ENCODE data around the gene TM9SF4. TPM values are rescaled to one million over a fixed set of nuclear protein-coding genes. Genes with fewer than 3 reads are reported as not detected.

TM9SF4 gene, protein sequence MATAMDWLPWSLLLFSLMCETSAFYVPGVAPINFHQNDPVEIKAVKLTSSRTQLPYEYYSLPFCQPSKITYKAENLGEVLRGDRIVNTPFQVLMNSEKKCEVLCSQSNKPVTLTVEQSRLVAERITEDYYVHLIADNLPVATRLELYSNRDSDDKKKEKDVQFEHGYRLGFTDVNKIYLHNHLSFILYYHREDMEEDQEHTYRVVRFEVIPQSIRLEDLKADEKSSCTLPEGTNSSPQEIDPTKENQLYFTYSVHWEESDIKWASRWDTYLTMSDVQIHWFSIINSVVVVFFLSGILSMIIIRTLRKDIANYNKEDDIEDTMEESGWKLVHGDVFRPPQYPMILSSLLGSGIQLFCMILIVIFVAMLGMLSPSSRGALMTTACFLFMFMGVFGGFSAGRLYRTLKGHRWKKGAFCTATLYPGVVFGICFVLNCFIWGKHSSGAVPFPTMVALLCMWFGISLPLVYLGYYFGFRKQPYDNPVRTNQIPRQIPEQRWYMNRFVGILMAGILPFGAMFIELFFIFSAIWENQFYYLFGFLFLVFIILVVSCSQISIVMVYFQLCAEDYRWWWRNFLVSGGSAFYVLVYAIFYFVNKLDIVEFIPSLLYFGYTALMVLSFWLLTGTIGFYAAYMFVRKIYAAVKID
- 39.9 and 45.9 TPM in 2 replicates for total RNA-seq (2014; rRNA removed; shearing (Covaris generic))

DNA sequence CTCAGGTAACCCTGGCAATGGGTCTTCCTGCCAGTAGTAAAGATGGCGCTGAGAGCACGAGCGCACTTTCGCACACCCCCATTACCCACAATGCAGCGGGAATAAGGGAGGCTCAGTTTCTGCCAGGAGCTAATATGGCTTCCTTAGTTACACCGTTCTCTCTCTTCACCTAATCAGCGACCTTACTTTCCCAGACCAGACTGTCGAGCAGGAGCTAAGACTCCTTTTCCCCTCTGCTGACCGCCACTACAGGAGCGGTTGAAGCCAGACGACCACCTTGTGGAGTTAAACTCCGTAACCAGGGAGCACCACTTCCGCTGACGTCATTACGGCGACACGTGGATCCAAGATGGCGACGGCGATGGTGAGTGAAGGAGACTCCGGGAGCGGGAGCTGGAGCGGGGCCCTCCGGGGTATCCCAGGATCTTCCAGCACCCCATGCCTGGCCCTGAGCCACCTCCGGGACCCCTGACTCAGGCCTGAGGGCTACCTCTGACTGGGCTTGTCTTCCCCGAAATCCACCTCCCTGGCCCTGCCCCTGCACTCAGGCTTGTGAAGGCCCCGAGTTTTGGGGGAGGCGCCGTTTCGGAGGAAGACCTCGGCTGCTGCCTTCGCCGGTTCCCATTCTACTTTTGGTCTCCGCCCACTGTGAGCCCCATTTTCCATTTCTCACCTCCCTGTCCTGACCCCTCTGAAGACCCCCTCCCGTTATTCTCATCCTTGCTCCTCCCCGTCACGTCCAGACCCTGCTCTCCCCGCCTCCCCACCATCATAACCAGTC is at the start of gene TM9SF4:
Gene TM9SF4, plus strand, starts transcription at position 323 of the 781 bp plus-strand sequence. Its CDS starts 27 bp downstream, at position 350.
- peak; percentile 99 for DNase-seq (ENCODE audit: low spot score)

DNA sequence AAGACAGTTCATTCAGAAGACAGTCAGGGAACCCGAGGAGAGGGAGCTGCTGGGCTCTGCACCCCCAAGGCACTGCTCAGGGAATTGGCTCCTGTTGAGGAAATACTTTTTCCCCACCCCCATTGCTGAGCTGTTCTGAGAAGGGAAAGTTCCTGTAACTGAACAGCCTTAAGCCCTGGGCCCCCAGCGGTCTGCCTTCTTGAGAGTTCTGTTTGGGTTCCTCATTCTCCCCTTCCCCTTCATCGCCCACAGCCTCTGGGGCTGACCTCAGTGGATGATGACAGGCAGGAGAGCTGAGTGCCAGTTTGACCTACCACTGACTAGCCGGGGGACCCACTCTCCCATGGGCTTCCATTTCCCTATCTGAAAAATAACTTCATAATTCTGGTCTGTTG is 46.7 kb upstream of the TM9SF4 start:
- no peak for DNase-seq (ENCODE audit: low spot score)

DNA sequence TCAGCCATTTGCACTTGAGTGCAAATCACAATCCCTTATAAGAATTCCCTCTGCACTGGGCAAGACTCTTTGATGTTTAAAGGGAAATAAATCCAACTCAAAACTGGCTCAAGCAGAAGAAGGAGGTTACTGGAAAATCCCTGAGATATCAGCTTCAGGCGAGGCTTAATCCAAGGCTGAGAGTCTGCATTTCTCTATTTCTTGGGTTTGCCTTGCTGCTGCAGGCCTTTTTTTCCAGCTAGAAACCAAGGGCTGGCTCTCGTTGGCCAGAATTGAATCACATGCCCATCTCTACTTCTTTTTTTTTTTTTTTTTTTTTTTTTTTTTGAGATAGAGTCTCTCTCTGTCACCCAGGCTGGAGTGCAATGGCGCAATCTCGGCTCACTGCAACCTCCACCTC is 45.8 kb upstream of the TM9SF4 start:
- no peak for DNase-seq (ENCODE audit: low spot score)

DNA sequence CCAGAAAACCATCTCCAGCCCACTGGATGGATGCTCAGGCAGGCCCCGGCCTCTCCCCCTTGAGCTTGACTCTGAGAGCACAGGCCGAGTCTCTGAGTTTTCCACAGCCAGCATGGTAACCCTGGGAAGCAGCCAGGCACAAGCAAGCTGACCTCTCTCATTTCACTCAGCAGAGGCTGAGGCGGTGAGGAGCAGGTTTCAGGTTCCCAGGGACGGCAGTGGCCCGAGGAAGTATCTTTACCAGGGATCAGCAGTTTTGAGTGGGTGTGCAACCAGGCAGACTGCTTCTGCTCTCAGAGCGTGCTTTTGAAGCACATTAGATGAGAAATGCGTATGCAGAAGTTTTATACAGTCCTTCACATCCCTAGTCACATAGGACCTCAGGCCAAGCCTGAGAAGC is 44.8 kb upstream of the TM9SF4 start:
- no peak for DNase-seq (ENCODE audit: low spot score)

DNA sequence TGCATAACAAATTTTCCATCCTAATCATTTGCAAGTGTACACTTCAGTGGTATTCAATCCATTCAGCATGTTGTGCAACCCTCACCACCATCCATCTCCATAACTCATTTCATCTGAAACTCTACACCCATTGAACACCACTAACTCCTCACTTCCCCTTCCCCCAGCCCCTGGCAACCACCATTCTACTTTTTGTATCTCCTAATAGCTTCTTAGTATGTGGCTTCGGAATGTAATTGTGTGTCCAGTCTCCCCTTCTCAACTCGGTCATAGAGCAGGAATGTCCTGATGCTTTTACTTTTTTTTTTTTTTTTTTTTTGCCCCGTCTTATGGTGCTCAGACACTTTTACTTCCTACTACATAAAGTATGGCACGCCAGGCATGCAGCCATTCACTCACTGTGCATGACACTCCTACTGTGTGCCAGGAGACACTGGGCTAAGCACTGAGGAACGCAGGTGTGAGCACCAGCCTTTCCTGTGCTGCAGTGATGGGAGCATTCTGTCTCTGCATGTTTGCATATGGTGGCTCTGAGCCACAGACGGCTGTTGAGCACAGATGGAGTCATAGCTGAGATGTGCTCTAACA is 42.2 kb upstream of the TM9SF4 start:
- DNase-seq (ENCODE audit: low spot score), result no peak

DNA sequence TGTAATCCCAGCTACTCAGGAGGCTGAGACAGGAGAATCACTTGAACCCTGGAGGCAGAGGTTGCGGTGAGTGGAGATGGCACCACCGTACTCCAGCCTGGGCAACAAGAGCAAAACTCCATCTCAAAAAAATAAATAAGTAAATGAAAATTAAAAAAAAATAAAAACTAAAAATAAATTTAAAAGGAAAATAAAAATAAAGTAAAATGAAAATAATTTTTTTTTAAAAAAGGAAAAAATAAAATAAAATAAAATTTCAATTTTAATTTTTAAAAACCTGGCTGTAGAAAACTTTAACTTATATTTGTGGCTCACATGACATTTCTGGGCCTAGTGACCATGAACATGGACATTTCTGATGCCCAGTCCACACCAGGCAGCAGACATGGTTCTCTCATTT is 41.3 kb upstream of the TM9SF4 start:
- no peak for DNase-seq (ENCODE audit: low spot score)

DNA sequence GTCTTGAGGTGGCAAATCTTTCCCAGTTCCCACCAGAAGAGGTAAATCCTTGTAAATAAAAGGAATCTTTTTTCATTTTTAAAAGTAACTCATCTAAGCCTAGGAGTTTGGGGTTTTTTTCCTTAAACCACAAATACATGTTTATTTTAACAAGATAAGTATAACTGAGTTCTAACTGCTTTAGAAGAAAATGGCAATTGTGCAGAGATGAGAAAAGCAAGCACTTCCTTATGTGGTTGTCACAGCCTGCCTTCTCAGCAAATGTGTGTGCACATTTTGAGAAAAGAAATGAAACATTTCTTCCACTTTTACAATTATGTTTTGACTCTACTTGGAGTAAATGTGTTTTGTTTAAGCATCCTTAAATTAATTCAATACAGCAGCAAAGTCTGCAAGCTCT is 39.8 kb upstream of the TM9SF4 start:
- DNase-seq (ENCODE audit: low spot score), result no peak

DNA sequence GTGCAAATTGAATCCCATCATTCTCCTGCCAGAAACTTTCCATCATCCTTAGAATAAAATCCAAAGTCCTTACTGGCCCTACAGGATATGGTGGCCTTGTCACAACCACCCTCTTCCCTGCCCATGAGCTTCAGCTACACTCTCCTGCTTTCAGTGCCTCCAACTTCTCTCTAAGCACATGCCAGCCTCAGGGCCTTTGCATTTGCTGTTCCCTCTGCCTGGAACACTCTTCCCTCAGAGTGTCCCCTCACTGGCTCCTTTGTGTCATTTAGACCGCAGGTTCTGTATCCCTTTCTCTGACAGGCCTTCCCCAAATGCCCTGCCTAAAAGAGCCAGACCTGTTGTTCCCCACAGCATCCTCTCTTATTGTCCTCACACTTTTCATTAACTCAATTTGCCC is 39.2 kb upstream of the TM9SF4 start:
- DNase-seq (ENCODE audit: low spot score), result no peak

DNA sequence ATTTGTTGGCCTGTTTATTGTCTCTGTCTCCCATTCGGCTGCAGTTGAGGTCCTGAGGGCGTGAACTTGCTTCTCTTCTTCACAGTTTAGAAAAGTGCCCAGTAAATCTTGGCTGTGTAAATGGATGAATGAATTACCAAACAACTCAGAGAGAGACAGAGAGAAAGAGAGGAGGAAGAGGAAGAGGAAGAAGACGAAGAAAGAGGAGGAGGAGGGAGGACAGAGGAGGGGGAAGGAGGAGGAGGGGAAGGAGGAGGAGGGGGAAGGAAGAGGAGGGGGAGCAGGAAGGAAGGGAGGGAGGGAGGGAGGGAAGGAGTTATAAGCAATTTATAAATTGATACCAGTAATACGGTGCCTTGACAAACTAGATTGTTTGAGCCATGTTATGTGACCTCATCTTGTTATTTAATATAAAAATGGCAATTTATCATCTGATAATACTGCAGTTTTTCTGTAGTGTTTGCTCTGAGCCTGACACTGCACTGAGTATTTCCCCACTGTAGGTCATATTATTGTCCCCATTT is 38.8 kb upstream of the TM9SF4 start:
- DNase-seq (ENCODE audit: low spot score), result no peak

DNA sequence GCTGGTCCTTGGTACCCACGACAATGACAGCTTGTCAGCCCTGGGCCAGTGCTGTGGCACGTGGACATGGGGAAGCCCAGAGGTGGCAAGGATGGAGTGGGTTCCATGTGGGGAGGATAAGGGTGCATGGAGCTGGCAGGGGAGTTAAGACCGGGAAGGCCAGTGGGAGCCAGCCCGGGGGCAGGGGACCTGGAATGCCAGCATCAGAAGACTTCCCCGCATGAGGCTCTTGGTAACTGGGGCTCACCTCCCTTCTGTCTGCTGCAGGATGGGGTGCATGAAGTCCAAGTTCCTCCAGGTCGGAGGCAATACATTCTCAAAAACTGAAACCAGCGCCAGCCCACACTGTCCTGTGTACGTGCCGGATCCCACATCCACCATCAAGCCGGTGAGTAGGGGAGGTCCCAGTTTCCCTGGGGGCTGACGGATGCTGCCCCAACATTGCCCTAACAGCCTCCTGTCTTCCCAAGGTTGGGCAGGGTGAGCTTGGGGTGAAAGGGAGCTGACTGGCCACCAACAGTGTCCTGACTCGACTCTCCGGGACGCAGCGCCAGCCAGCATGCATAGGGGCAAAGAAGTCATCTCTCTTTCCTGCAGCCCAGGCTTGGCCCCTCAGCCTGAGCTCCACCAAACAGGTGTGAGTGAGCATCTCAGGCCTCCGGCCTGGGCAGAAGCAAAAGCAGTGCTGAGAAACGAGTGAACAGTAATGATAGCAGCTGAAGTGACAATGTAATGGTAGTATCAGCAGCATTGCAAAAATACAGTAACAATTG is 37.9 kb upstream of the TM9SF4 start:
- no peak for DNase-seq (ENCODE audit: low spot score)

DNA sequence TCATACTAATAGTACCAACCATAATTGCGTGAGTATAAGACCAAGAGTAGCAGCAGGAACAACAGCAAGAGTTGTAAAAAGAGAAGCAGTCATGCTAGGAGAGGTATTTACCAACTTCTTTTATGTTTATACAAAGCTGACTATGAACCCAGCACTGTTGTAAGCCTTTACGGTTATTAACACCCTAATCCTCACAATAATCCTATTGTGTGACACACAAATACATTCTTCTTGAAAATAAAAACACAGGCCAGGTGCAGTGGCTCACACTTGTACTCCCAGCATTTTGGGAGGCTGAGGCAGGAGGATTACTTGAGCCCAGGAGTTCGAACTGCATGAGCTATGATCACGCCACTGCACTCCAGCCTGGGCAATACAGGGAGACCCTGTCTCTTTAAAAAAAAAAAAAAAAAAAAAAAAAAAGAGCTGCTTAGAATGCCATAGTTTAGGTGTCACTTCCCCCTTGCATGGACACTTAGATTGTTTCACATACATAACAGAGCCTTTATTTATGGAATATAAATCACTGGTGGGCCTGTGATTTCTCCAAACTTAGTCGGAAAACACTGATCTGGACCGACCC is 37.3 kb upstream of the TM9SF4 start:
- no peak for DNase-seq (ENCODE audit: low spot score)

DNA sequence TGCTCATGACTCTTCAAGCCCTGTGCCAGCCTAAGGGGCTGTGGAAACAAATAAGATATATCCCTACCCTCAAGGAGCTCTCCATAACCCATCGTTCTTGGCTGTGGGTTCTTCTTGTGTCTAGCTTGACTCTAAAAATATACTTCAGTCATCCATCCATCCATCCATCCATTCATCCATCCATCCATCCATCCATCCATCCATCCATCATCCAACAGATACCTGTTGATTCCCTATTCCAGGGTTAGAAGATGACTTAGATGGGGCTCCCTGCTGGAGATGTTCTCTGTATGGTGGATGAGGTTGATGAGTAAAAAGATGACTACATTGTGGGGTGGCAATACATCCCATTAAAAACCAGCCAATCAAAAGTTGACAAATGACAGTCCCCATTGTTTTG is 34.0 kb upstream of the TM9SF4 start:
- DNase-seq (ENCODE audit: low spot score), result no peak

DNA sequence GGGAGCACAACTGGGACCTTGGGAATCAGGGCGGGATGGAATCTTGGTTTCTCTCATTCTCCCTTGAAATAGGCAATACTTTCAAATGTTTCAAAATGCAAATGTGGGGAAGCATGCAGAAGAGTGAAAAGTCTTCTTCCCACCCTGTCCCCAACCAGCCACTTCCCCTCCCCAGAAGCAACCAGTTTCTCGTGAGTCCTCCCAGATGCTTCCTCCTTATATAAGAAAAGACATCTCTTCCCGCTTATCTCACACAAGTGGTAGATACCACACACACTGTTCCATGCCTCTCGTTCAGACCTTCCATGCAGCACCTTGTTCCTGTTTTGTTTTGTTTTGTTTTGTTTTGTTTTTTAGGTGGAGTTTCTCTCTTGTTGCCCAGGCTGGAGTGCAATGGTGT is 32.3 kb upstream of the TM9SF4 start:
- DNase-seq (ENCODE audit: low spot score), result no peak

DNA sequence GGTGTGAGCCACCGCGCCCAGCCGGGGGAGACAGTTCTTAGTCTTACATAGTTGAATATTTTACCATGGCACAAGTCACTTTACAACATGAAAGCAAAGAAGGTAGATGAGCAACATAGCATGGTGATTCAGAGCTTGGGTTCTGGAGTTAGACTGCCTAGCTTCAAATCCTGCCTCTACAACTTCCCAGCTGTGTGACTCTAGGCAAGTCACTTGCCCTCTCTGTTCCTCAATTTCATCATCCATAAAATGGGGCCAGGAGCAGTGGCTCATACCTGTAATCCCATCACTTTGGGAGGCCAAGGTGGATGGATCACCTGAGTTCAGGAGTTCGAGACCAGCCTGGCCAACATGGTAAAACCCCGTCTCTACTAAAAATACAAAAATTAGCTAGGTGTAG is 31.2 kb upstream of the TM9SF4 start:
- no peak for DNase-seq (ENCODE audit: low spot score)

DNA sequence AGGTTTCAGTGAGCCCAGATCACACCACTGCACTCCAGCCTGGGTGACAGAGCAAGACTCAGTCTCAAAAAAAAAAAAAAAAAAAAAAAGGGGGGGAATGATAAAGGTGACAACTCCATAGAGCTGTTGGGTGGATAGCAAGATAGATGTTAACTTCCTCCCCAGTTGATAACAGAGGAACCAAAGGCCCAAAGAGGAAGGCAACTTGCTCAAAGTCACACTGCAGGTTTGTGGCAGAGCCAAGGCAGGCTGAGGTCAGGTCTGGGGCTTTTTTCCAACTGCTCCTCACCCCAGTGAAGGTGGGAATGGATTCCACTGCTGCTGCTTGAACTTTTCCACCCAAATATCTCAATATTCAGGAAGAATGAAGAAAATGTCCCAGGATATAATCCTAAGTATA is 30.7 kb upstream of the TM9SF4 start:
- DNase-seq (ENCODE audit: low spot score), result no peak

DNA sequence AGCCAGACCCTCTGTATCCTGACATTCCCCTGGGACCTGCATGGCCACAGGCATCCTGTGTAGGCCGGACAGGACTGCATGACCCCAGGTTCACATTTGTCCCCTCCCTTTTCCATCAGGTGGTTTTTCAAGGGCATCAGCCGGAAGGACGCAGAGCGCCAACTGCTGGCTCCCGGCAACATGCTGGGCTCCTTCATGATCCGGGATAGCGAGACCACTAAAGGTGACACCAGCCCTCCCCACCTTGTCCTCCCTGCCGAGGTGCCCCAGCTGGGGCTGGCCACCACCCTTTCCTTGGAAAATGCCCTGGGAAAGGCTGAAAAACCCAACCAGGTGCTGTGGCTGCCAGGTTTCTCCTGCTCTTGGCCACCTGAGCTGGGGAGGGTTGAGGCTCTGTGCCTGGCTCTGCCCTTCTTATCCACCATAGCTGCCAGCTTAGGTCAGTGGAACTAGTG is 29.8 kb upstream of the TM9SF4 start:
- DNase-seq (ENCODE audit: low spot score), result no peak

DNA sequence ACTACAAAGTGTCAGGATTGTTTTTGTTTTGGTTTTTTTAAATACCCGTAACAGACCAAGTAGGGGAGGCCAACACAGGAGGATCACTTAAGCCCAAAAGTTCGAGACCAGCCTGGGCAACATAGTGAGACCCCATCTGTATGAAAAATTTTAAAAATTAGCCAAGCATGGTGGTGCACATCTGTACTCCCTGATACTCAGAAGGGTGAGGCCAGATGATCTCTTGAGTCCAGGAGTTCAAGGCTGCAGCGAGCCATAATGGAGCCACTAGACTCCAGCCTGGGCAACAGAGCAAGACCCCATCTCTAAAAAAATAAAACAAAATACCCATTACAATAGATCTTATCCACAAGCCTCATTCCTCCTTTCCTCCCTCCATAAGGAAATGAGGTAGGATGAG is 28.7 kb upstream of the TM9SF4 start:
- DNase-seq (ENCODE audit: low spot score), result no peak

DNA sequence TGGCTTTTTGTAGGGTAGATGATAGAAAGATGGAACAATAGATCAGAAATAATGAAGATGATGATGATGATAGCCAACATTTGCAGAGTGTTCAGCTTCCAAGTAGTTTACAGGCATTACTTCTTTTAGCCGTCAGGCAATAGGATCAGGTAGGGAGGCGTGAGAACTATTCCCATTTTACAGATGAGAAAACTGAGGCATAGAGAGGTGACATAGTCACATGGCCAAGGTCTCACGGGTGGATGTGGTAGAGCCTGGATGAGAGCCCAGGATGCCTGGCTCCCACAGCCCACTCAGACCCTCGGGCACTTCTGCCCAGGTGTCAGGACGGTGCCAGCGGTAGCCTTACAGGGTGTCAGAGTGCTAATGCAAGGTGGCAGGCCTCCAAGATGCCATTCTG is 26.0 kb upstream of the TM9SF4 start:
- no peak for DNase-seq (ENCODE audit: low spot score)

DNA sequence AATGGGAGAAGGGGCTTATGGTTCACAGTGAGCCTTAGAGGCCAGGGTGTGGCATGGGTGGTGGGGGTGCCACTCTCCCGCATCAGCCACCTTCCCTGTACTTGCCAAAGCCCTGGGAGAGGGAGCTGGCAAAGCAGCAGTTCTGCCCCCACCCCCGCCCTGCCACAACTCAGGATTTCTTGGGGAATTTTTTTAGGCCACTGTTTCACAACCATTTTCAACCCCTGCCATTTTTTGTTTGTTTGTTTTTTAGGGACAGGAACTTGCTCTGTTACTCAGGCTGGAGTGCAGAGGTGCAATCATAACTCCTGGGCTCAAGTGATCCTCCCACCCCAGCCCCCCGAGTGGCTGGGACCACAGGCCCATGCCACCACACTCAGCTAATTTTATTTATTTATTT is 22.4 kb upstream of the TM9SF4 start:
- no peak for DNase-seq (ENCODE audit: low spot score)

DNA sequence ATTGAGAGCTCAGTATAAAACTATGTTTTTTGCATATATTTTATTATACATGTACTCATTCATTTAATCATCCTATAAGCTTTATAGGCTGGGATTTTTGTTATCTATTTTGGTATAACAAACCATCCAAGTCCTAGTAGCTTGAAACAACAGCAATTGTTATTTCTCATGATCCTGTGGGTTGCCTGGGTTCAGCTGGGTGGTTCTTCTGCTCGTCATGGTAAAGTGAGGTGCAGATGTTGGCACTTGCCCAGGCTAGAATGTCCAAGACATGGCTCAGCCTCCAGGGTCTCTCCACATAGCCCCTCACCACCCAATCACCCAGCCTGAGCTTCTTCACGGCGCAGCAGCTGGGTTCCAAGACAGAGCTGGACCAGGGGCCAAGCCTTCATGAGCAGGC is 20.8 kb upstream of the TM9SF4 start:
- DNase-seq (ENCODE audit: low spot score), result no peak
